GM18867 (cell line): ENCODE data around the gene OXLD1.

ENCODE experiments used
- ATAC-seq: cut with Tn5 transposase; IDR thresholded peaks from one replicate; pipeline ENCODE4 v1.9.1; 2021; ENCODE audit warnings: mild to moderate bottlenecking, moderate library complexity; ENCODE audit not compliant: unreplicated experiment

Gene OXLD1

DNA sequence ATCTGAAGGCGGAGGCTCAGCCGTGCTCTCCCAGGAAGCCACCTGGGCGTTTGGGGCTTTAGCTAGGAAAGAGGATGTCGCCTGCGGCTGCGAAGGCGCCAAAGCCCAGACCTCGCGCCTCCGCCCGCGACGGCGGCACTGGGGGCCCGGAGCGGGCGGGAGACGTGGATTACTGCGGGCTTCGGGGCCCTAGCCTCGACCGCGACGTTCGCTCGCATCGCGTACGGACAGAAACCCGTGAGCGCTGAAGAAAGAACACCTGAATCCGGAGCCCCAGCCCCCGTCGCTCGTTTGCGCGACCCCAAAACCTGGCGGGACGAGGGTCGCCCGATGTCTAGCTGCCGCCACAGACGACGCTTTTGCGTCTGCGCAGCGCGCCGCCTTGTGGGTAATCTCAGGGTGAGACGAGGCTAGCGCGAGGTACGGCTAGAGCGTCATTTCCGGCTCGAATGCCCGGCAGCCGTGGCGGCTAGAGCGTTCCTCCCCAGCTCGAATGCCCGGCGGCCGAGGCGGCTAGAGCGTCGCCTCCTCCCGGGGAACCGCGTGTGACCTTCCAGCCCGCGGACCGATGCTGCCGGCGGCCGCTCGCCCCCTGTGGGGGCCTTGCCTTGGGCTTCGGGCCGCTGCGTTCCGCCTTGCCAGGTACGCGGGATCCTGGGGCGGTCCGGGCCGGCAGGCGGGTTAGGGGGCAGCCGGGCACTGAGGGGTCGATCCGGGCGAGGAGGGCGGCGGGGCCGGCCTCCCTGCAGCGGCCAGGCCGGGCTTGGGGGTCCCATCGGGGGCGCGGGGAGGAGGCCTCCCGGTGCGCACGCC, 36.7 kb upstream of the OXLD1 start, which contains the start of gene MRPL12:
TSS of gene MRPL12 (plus strand) at position 434 of the 813 bp plus-strand sequence. CDS start at position 569, 135 bp downstream.
- ATAC-seq = peak; percentile 80

DNA sequence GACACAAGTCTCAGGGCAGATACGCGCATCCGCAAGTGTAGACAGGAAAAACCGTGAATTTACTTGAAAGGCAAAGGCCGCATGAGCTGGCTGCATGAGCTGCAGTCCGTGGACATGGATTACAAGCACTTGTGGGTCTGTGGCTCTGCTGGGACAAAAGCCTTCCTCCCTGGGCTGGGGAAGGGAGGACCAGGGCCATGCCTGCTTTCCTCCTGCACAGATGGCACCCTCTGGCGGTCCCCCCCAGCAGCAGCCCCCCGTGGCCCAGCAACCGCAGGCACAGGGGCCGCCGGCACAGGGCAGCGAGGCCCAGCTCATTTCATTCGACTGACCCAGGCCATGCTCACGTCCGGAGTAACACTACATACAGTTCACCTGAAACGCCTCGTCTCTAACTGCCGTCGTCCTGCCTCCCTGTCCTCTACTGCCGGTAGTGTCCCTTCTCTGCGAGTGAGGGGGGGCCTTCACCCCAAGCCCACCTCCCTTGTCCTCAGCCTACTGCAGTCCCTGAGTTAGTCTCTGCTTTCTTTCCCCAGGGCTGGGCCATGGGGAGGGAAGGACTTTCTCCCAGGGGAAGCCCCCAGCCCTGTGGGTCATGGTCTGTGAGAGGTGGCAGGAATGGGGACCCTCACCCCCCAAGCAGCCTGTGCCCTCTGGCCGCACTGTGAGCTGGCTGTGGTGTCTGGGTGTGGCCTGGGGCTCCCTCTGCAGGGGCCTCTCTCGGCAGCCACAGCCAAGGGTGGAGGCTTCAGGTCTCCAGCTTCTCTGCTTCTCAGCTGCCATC, 35.1 kb upstream of the OXLD1 start:
- ATAC-seq = no peak

DNA sequence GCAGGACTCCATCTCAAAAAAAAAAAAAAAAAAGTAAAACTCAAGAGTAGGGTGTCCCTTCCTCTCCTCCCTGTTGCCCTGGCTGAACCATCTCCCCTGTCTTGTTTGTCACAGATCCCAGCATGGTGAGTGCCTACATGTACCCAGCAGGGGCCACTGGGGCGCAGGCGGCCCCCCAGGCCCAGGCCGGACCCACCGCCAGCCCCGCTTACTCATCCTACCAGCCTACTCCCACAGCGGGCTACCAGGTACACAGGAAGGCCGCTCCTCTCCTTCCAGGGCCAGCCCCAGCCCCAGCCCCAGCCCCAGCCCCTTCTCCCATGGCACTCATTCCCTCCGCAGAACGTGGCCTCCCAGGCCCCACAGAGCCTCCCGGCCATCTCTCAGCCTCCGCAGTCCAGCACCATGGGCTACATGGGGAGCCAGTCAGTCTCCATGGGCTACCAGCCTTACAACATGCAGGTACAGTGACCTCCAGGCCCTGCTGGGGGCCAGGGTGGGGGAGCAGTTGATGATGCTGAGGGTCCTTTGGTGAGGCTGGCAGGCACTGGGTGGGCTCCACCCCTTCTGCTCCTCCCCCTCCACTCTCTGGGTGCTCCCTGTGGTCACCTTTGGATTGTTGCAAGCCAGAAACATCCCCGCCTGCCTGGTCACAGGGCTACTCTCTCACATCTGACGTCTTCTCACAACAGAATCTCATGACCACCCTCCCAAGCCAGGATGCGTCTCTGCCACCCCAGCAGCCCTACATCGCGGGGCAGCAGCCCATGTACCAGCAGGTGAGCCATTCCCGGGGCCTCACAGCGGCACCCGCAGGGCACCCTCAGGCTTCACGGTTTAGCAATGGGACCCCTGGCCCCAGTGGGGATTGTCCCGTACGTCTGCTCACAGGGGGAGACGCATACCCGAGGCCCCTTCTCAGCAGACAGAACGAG, 34.2 kb upstream of the OXLD1 start:
- no peak for ATAC-seq

DNA sequence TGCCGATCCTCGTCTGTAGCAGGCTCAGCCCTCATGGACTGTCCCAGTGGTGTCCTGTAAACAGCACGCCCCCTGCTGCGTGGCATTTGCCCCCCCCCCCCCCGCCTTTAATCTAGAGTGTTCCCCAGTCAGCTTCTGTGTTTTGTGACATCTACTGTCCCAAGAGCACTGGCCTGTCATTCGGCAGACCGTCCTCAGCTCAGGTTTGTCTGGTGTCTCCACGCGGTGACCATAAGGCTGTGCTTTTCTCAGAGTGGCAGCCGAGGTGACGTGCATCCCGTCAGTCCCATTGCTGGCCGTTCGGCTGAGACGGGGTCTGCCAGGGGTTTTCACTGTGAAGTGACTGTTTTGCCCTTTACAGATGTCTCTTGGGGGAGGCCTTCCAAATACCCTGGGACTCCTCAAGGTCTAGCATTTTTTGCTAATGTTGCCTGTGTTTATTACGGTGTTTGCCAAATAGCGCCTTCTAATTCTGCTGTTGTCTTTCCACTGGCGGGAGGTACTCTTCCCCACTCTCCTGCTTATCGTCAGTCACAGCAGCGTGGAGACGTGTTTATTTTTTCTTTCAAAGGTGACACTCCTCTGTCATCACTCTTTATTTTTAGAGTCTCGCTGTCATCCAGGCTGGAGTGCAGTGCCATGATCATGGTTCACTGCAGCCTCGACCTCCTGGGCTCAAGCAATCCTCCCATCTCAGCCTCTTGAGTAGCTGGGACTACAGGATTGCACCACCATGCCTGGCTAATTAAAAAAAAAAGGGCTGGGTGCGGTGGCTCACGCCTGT, 31.0 kb upstream of the OXLD1 start:
- ATAC-seq = no peak

DNA sequence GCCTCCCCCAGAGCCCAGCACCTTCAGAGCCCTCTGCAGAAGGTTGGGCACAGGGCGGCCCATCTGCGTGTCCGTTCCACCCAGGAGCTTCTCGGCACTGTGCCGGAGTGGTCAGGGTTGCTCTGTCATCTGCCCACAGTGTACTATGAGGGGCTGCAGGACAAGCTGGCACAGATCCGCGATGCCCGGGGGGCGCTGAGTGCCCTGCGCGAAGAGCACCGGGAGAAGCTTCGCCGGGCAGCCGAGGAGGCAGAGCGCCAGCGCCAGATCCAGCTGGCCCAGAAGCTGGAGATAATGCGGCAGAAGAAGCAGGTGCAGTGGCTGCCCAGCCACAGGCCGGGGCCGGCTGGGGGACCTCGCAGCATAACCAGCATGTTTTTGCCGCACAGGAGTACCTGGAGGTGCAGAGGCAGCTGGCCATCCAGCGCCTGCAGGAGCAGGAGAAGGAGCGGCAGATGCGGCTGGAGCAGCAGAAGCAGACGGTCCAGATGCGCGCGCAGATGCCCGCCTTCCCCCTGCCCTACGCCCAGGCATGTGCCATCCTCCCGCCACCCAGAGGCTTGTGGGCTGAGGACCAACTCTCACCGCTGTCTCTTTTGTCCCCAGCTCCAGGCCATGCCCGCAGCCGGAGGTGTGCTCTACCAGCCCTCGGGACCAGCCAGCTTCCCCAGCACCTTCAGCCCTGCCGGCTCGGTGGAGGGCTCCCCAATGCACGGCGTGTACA, 30.0 kb upstream of the OXLD1 start:
- ATAC-seq = no peak

DNA sequence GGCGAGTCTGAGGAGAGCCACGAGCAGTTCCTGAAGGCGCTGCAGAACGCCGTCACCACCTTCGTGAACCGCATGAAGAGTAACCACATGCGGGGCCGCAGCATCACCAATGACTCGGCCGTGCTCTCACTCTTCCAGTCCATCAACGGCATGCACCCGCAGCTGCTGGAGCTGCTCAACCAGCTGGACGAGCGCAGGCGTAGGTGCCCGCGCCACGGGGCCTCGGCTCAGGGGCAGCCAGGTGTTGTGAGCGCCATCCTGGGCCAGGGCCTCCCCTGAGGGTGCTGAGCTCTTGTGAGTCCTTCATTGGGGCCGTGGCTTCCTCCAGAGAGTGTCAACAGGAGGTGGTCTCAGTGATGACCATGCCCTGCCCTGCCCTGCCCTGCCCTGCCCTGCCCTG, 29.4 kb upstream of the OXLD1 start:
- ATAC-seq = no peak

DNA sequence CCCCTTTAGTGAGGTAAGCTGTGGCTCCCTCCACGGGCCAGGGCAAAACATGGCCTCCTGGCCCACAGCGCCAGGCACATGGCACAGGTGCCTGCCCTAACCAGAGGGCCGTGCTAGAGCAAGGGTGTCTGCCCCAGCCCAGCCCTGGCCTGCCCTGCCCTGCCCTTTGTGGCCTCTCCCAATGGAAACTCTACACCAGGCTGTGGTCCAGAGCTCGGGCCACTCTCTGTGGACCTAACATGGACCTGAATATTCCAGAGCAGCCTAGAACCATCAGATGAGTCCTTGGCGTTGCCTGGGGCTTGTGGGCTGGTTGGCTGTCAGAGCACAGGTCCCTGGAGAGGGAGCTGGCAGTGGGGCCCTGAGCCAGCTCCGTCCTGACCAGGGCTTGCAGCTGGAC, 28.8 kb upstream of the OXLD1 start:
- ATAC-seq = no peak

DNA sequence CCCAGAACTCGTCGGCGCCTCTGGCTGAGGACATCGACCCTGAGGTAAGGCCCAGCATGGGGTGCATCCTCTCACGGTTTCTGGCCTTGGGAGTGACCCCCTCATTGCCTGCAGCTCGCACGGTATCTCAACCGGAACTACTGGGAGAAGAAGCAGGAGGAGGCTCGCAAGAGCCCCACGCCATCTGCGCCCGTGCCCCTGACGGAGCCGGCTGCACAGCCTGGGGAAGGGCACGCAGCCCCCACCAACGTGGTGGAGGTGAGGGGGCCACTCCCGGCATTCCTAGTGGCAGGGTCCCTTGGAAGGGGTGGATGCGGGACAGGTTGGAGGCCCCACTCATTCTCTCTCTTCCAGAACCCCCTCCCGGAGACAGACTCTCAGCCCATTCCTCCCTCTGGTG, 28.4 kb upstream of the OXLD1 start:
- ATAC-seq = no peak

DNA sequence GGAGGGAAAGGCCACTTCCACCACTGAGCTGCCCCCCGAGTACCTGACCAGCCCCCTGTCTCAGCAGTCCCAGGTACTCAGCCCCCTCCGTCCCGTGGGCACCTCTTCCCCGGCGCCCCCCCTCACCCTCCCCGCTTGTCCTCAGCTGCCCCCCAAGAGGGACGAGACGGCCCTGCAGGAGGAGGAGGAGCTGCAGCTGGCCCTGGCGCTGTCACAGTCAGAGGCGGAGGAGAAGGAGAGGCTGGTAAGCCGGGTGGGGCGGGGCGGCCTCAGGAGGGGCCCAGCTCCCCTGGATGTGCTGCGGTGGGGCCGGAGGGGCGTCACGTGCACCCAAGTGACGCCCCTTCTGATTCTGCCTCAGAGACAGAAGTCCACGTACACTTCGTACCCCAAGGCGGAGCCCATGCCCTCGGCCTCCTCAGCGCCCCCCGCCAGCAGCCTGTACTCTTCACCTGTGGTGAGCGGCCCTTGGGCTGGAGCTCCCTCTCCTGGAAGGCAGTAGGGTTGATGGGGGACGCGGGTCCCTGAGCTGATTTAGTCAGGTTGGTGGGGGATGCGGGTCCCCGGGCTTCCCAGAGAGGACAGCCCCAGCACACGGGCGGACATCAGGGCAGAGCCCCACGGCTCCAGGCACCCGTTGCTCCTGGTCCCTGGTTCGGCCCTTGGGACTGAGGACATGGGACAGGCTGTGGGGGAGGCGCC, 27.3 kb upstream of the OXLD1 start:
- no peak for ATAC-seq

DNA sequence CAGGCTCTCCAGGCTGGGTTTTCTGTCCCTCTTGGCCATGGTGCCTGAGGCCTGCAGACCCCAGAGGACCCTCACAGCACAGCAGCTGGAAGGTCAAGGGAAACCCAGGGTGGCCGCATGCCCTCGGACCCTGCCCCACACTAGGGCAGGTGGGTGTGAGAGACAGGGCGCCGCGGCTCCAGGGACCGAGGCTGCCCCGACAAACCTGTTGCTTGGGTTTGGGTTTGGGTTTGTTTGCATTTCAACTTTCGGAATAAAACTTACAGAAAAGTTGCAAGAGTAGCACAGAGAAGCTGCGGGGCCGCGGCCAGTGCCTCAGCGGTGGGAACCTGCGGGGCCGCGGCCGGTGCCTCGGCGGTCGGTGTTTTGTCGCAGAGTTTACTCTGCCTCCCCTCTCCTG, 25.2 kb upstream of the OXLD1 start:
- ATAC-seq = no peak

DNA sequence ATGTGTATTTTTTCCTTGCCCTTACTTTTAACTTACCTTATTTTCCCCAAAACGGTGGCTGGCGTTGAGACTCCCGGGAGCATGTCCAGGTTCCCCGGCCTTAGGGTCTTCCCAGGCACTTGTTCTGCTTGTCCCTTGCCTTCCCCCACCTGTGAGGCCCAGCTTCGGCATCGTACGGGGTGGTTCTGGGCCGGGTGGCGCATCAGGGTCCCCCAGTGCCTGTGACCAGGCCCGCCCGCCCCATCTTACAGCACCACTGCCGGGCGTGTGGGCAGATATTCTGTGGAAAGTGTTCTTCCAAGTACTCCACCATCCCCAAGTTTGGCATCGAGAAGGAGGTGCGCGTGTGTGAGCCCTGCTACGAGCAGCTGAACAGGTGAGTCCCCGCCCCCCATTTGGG, 24.8 kb upstream of the OXLD1 start:
- no peak for ATAC-seq

DNA sequence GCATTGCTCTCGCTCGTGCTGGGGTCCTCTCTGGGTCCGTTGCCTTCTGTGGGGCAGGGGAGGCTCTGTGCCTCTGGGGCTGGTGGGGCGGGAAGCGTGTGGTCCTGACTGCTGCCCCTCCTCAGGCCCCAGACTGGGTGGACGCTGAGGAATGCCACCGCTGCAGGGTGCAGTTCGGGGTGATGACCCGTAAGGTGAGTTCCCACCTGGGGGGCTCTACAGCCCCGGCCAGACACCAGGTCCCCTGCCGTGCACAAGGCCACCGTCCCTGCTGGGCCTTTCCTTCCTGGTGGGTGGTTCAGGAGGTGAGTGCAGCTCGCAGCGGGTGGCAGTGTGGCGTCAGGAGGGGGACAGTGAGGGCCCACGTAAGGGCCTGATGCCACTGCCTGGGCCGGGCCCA, 24.1 kb upstream of the OXLD1 start:
- ATAC-seq = no peak

DNA sequence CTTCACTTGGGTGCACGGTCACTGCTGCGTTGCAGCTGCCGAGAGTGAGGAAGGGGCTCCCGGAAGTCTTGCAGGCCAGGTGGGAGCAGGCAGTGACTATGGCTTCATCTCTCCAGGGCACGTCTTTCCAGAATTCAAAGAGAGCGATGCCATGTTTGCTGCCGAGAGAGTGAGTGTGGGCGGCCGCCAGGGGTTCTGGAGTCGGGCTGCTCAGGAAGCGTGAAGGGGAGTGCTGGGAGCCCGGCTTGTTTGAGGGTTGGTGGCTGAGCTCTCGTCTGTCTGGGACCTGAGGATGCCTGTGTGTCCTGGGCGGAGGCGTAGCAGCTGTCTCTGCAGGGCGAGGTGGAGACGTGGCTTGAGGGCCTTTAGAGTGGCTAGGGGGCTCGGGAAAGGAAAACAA, 23.7 kb upstream of the OXLD1 start:
- ATAC-seq = no peak

DNA sequence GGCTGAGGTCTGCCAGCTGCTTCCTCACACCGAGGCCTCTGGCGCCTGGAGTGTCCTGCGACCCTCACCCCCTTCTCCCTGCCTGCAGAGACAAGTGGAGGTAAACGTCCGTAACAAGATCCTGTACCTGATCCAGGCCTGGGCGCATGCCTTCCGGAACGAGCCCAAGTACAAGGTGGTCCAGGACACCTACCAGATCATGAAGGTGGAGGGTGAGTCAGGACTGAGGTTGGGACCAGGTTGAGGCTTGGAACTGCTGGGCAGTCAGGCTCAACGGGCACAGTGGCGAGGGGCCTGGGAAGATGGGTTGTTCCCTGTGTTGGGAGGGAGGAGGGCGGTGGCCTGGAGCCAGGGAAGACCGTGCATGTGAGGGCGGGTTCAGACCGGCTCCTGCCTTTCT, 22.2 kb upstream of the OXLD1 start:
- ATAC-seq = no peak

DNA sequence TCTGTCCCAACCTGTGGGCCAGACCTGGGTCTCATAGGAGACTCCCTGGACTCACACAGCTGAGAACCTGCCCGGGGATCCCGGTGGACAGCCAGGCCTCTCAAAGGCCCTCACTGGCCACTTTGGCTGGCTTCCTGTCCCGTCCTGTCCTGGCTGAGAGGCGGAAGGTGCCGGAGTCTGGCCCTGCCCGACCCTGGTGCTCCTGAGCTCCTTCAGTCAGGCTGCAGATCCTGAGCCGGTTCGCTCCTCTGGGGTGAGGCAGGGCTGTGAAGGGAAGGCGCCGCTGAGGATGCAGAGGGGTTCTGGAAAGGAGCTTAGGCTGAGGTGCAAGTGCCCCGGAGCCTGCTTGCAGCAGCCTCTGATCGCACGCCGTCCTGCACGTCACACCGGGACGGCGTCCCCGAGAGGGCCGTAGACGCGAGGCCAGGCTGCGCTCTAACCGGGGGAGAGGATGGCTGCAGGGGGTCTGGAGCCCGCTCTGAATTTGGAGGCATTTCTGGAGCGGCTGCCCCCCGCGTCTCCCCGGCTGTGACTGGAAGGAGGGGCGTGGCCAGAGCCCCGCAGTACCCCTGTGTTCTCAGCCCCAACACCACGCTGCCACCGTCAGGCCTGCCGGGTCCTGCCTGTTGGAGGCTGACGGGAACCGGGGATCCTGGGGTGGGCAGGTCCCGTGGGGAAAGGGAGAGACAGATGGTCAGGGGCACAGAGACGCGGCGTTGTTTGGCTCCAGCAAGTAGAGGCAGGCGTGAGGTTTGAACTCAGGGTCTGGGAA, 21.6 kb upstream of the OXLD1 start:
- no peak for ATAC-seq

DNA sequence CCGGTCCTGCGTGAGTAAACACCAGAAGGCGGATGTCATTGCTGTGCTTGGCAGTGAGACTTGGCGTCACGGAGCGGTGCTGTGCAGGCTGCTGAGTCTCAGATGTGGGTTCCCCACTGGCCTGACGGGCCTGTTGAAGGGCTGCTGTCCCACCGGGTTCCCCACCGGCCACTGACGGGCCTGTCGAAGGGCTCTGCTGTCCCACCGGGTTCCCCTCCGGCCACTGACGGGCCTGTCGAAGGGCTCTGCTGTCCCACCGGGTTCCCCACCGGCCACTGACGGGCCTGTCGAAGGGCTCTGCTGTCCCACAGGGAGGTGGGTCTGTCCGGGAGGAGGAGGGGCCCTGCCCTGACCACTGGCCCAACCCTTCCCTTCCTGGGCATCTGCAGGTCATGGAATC, 20.2 kb upstream of the OXLD1 start:
- no peak for ATAC-seq

DNA sequence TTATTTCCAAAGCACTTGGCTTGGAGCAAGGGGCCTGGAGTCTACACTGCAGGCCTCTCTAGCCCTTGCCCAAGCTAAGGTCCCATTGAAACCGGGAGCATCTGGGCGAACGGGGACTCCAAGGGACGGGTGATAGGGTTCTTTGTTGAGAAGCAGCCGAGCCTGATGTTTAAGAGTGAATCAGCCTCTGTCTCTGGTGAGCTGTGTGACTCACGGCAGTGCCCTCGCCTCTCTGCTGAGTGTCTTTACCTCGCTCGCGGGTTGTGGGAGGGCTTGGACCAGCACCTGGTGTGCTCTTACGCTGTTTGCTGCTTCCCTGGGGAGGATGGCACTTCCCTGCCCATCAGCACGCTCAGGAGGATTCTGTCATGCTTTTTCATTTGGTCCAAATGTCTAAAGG, 18.7 kb upstream of the OXLD1 start:
- ATAC-seq = no peak

DNA sequence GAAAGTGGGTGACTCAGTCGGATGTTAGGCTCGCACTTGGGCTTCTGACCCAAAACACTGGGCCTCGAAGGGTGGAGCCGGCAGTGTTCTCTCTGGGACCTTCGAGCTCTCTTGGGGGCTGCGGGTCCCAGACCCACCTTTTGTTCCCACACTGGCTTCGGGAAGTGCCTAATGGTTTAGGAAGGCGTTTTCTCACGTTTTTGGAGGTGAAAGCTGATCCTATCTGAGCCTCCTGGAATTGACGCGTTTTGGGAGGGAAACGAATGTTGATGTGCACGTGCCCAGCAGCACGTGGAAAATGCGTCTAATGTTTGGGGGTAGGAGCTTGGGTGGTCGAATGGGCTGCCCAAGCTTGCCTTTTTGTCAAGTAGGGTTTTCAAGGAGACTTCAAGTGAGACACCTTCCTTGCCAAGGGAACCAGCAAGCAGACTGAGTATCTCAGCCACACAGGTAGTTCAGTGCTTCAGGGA, 18.1 kb upstream of the OXLD1 start:
- peak; percentile 5 for ATAC-seq
